Endothelial cell of hepatic sinusoid (primary cell): ENCODE results near the gene SPDYE2.
"Not testable (repeated sequence)": the region's sequence is repeated elsewhere in the genome, so short reads cannot be mapped to it uniquely, and the experiment has no call there.

Source experiments
- in situ Hi-C: cut with HindIII; loops from 2 replicates; pipeline ENCODE4 v1.10.0; 2017; ENCODE audit warnings: low sequenced_read_pairs

The SPDYE2 gene

DNA sequence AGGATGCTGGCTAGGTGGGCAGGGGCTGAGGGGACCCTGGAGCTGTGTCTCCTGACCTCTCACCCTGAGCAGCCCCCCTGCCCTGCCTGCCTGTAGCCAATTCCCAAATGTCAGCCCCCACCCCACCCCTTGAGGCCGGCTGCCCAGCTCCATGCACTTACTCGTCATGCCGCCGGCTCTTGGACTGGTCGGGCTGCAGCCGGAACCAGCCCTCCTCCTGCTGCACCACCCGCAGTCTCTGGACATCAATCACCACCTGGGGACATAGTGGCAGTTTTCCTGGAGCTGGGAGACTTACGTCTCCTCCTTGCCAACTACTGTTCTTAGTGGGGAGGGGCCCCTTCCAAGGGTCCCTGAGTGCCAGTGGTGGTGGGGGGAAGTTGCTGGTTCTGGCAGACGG, 48.7 kb downstream of the SPDYE2 start:
- in situ Hi-C loops, result not testable (repeated sequence)

DNA sequence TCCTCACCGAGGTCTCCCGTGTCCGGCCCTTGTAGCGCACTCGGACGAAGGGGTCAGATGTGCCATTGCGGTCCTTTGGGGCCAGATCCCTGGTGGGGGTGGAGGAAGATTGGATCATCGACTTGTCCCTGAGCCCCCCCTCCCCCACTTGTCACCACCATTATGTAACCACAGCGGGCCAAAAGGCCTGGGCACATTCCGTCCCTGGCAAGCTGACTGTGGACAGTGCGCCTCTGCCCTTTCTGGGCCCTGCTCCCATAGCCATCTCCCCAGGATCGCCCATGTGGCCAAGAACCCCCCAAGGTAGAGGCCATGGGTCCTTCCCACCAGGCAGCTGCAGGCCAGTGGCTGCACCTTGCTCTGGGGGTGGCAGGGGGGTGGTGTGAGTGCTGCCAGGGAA, 51.3 kb downstream of the SPDYE2 start:
- in situ Hi-C loops, result not testable (repeated sequence)

DNA sequence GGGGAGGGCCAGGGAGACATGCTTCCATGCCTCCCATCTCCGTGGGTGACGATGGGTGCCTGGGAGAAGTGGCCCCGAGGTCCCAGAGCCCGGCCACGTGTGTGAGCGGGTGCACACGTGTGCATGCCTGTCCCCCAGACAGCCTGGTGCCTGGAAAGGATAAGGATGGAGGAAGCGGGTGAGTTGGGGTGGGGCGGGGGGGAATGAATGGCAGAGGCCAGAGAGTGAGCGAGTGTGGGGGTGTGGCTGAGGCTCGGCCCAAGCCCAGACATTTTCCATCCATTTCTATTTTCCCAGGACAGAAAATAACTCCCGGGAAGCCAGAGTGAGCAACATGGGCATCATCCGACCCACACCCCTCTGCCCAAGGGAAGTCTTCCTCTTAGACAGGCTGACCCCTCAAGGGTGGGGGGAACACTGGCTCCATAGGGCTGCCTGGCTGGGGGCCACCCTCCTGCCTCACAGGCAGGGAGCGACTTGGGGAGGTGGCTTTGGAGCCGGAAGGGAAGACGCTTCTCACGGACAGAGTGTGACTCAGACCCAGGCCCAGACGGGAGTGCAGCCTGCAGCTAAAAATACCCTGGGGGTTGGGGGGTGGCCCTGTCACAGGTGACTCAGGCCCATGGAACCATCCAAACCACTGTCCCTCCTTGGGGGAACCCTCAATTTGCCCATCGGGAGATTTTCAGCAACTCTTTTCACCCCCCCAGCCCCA, 53.6 kb downstream of the SPDYE2 start:
- in situ Hi-C loops, result not testable (repeated sequence)

DNA sequence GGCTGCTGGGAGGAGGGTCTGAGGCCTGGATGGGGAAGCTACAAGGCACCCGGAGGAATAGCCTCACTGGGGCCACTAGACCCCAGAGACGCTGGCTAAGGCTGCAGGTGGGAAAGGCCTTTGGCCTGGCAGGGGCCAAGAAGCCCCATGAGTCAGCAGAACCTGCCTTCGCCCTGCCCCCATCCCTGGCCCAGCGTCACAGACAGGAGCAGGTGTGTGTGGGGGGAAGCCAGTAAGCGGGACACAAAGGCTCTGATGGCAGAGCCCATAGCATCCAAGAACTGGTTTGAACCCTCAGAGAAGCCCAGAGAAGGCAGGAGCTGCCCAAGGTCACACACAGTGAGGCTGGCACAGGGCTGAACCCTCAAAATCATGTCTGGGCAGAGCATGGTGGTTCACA, 55.8 kb downstream of the SPDYE2 start:
- in situ Hi-C loops, result not testable (repeated sequence)

DNA sequence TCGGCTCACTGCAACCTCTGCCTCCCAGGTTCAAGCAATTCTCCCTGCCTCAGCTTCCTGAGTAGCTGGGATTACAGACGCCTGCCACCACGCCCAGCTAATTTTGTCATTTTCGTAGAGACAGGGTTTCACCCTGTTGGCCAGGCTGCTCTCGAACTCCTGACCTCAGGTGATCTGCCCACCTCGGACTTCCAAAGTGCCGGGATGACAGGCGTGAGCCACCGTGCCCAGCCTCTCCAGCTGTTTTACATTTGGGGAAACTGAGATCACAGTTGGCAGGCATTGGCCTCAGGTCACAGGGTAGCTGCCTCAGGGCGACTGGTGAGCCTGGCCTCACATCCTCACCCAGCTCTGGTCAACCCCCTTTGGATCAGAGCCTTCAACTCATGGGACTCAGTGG, 58.7 kb downstream of the SPDYE2 start:
- in situ Hi-C loops, result not testable (repeated sequence)

DNA sequence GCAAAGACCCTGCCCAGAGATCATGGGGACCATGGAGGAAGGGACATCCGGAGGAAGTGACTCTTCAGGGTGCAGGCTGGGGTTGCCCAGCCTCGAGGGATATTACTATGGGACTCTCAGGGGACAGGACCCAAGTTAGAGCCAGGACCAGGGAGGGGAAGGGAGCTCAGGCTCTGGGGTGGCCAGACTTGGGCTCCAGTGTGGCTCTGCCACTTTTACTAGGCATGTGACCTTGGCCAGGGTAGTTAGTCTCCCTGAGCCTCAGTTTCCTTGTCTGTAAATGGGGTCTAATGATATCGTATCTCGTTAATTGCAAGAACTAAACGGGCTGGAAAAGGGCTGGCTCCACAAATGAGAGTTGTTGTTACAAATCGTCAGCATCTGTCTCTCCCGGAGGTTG, 59.4 kb downstream of the SPDYE2 start:
- in situ Hi-C loops, result not testable (repeated sequence)

DNA sequence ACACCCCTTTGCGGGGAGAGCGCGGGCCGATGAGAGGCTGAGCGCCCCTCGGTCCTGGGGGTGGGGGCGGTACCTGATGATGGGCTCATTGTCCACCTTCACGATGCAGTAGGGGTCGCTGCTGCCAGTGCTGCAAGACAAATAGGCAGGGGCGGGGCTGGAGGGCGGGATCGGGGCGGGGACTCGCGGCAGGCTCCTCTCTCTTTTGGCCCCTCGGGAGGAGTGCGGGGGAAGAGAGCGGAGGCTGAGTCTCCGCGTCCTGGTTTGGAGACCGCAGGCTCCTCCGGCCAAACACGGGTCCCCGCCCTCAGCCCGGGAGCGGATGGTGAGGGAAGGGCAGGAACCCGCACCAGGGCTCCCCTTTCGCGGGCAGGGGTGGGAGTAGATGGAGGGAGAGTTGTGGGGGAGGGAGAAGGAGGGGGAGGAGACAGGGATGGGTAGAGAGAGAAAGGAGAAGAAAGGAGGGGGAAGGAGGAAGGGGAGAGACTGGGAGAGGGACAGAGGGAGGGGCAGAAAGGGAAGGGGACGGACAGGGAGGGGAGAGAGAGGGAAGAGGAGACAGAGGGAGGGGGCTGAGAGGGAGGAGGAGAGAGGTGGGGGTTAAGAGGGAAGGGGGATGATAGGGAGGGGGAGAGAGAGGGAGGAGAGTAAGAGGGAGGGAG, 60.1 kb downstream of the SPDYE2 start:
- in situ Hi-C loops, result not testable (repeated sequence)

DNA sequence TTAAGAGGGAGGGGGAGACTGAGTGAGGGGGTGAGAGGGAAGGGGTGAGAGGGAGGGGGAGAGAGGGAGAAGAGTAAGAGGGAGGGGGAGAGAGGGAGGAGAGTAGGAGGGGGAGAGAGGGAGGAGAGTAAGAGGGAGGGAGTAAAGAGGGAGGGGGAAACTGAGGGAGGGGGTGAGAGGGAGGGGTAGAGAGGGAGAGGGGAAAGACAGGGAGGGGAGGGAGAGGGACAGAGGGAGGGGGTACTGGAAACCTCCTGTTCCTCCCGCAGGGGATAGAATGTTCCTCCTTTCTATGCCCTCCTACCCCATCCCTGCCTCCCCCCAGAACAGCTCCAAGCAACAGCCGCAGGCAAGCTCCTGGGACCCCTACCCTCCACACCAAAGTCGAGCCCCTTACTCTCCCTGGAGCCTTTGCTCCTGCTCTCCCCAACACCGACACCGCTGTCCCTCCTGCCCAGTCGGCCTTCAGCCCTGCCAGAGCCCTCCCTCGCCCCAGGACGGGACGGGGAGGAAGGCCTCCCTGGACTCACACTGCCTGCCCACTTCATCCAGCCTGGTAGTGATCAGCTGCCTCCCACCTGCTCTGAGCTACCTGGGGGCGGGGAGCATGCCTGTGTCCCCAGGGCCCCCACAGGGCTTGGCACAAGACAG, 60.8 kb downstream of the SPDYE2 start:
- in situ Hi-C loops, result not testable (repeated sequence)
